DMS114 treated with DMSO at 0.1 percent for 48 hours (cell line): Measurements from ENCODE around the gene LRIG1.

ENCODE experiments used
- DNase-seq: peaks from one replicate; lab custom pipeline; 2025; ENCODE audit not compliant: unreplicated experiment; lab: John Stamatoyannopoulos, UW

LRIG1 gene

GRCh38 chr3:66490984-66491383 lies 9.8 kb downstream of the LRIG1 start:
- DNase-seq = no peak

GRCh38 chr3:66490214-66490613 lies 10.6 kb downstream of the LRIG1 start:
- DNase-seq = no peak

GRCh38 chr3:66489581-66489980 lies 11.2 kb downstream of the LRIG1 start:
- DNase-seq = no peak

- no peak for DNase-seq
Observed at GRCh38 chr3:66489115-66489514, 11.7 kb downstream of the LRIG1 start.

DNA sequence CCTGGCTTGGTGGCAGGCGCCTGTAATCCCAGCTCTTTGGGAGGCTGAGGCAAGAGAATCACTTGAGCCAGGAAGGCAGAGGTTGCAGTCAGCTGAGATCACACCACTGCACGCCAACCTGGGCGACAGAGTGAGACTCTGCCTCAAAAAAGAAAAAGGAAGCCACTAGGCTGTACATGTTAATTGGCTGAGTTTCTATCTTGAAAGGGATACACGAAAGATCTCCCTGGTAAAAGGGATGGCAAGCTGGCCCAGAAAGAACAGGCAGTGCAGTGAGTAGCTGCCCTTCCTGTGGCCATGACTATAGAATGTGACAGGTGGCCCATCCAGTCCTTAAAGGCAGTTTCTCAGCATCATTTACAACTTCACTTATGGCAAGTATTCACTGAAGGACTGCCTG lies 12.3 kb downstream of the LRIG1 start:
- DNase-seq = no peak

DNA sequence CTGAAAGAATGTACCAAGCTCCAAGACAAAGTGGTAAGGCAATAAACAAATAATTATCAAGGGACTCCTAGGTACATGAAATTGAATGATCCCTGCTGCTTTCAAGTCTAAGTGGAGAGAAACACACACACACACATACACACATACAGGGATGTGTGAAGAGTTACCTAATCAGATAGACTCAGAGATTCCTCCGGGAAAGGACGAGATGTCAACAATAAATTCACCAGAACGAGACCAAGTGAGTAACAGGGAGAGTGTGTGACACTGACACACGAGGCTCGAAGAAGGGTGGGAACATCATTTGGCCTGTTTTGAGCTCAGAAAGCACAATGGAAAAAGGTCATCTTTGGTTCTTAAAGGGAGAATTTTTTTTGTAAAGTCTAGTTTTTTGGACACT lies 13.4 kb downstream of the LRIG1 start:
- no peak for DNase-seq

- DNase-seq = no peak
Observed at GRCh38 chr3:66486646-66487045, 14.2 kb downstream of the LRIG1 start.

DNA sequence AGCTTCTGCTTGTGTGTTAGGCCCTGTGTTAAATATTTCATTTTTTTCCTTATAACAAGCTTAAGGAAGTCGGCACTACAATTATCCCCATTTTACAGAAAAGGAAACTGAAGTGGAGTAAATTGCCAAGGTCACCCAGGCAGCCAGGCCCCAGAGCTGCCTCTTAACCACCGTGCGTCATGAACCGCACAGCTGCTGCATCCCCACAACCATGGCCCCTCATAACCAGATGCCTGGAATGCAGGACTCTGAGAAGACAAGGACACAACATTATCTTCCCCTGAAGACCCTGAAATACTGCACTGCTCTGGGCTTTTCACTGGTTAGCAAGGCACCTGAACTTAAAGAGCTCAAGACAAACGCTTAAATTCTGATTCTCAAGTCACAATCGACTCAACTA lies 14.6 kb downstream of the LRIG1 start:
- no peak for DNase-seq

DNA sequence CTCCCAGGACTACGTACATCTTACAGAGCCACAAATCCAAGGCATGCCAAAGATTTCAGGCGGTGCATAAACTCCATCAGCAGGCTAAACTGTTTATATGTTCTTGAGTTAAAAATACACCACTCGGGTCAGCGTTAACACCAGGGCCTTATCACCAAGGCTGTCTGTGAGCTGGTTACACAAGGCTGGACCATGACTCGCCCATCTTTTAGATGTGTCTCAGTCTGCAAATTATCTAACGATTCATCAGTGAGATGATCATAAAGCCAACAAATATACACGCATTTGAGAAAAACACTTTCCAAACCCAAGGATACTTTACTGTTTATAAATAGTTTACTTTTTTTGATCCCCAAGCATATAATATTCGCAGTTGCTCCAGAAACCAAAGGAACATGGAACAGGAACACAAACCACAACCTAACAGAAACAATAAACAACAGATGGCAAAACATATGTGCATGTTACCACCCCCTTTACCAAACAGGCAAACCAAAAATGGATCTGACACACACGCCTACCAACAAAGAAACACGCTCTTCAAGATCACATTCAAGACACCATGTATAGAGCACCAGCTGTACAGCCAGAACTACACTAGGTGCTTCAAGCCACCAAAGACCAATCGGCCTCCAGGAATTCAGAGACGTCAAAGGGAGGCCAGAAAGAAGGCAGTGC lies 15.4 kb downstream of the LRIG1 start:
- DNase-seq = no peak

DNA sequence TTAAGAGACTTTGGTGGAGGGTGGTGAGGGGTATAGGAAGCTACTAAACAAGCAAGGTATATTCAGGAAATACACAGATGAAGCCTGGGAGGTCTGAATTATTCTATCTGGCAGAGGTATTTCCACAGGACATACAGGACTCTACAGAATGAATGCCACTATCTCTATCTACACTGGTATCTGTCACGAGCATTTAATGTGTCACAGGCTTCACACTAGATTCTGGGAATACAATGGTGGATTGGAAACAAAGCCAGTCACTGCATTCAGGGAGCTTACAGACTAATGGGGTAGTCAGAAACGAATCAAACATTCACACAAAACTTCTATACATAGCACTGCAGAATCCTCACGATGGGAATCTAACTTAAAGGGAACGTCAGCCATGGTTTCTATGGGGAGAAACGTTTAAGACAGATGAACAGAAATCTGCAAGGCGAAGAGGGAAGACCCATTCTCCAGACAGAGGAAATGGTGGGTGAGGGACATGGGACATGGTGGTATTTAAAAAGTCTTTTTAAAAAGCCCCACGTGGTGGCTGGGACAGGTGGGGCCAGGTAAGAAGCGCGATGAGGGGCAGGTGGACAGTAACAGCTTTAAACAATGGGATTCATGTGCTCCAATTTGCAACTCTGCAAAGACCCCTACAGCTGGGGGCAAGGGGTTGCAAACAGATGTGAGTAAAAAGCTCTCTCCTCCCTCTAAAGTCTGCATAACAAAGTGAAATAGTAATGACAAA lies 16.5 kb downstream of the LRIG1 start:
- DNase-seq = no peak

DNA sequence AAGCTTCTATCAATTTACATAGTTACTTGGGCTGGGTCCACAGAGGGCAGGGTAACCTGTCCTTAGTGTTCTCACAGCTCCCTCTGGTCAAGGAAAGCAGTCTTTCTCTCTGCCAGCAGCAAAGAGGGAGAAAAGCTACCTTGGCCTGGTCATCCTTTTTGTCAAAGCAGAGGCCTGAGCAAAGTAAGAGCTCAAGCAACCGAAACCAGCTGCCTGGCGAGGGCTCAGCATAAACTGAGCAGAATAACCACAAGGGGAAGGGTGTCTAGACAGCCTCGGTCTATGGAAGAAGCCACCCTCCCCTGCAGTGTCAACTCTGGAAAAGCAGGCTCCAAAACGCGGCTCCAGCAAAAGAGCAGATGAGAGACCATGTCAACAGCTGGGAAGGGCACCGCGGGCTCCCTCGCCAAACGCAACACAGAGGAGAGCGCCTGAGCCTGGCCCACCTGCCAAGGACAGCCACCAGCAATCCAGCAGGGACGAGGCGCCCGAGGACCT lies 17.4 kb downstream of the LRIG1 start:
- DNase-seq = no peak

DNA sequence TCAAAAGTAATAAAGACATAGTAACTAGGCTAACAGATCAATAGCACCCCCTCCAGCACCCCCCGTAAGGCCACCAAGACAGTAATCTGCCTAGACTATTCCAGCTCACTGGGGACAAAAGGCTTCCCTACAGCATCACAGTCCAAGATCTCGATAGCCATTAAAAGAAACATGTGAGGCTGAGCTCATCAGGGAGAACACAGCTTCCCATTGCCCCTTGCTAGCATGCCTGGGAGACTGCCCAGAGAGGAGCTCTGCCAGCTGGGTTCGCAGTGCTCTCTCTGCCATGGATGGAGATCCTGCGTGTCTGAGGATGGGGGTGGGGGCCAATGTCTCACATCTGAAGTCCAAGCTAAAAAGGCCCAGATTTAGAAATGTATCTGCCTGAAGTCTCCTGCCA lies 17.8 kb downstream of the LRIG1 start:
- no peak for DNase-seq

DNA sequence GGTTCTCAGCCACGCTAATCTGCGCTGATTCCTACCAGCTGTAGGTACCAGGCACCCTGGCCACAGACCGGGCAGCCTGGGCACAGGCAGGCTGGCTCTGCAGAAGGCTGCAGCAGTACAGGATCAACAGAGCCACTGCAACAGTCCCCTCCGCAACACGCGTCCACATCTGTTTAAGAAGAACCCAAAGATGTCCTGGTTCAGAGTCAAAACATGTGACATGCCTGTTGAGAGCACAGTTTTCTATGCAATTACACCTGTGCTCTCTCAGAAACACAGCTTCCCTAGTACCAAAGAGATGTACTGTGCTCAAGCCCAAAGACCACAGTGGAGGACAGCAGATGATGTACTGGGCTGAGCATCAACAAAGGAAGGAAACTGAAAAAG lies 18.8 kb downstream of the LRIG1 start:
- DNase-seq = no peak

- no peak for DNase-seq
Observed at GRCh38 chr3:66481071-66482017, 19.5 kb downstream of the LRIG1 start.

DNA sequence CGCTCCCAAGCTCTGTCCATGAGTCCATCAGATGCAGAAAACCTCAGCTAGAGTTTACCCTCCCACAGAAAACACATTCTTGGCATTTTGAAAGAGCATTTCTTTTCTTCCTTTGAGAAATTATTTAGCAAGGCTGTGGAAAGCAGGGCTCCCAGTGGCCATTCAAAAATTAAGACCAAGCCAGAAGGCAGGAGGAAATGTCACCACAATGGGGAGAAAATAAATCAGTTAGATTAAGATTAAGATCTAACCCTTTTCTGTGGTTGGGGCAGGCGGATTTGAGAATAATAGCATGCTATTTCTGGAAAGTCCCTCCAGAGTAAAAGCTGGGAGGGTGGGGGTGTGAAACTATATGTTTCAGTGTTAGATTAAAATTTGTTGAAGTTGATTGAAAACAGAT lies 20.2 kb downstream of the LRIG1 start:
- no peak for DNase-seq

- no peak for DNase-seq
Observed at GRCh38 chr3:66479532-66479947, 21.3 kb downstream of the LRIG1 start.

GRCh38 chr3:66478960-66479359 lies 21.9 kb downstream of the LRIG1 start:
- no peak for DNase-seq

DNA sequence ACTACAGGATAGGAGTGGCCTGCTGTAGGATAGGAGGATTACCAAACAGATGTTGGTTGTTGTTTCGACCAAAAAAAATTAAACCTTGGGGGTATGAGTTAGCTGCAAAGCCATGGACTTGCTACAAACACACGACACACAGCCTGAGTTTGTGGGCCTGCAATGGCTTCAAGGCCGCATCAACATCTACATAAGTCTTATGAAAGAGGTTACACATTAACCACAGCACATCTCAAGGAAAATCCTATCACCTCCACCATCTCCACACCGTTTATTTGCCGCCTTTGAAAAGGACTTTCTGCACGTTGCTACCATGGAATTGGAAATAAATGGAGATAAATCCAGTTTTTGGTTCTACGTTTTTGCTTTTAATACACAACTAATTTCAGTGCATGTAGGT lies 23.0 kb downstream of the LRIG1 start:
- no peak for DNase-seq

DNA sequence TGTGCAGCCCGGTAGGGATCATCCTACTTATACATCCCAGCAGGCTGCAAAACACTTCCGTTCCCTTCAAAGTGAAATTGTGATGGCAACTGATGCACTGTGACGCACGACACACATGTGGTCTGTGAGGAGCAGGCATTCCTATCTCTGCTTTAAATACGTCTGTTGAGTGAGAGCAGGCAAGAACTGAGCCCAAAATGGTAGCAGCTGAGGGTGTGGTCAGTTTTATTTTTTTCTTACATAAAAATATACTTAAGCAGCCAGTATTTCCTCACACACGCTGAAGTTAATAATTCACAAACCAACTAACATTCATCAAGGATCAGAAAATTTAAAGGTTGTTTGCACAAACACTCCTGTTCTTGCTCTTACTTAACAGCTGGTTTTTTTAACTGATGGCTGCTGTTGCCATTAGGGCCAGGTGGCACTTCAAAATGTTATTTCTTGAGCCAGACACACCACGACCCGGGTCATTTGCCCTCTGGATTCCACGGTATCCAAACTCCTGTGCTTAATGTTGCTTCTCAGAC lies 23.9 kb downstream of the LRIG1 start:
- no peak for DNase-seq

DNA sequence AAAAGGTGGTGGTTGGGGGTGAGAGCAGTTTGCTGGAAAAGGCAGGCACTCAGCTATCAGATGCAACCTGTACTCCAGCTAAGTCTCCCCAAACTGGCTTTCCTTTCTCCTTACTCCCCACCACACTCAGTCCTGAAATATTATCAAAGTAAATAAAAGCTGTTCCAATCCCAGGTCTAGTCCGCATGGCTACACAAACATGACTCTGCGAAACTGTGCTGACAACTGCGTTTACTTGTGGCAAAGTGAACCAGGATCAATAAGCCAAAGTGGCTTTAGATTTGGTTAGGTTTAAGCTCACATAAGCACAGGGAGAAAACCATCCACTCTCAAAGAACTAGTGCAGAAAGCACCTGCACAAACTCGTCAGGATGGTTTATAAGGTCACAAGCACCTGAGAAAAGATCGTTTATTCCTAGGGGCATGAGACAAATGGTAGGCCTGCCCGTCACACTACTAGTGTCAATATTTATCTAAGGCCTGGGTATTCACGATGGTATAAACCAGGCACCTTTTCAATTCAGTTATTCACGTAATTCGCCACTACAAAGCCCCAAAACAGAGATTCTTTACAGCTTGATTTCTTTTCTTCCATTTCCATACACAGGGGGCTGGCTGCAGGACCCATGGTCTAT lies 25.3 kb downstream of the LRIG1 start:
- DNase-seq = no peak

DNA sequence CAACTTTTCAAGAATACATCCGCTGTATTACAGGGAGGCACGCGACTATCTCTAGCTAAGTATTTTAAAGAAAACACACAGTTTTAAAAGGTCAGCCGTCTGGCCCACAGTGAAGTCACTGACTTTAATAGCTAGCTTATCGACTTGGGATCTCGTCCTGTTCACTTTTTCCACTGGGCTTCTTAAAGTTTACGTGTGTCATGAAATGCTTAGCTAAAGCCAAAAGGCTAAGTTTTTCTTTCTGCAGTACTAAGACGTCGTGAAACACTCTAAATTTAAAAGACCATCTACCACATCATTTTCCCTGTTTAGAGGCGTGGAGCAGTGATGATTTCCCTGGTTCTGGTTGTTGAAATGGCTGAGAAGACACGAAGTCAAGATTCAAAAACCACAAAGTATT lies 27.1 kb downstream of the LRIG1 start:
- no peak for DNase-seq
